Mammary epithelial cell (primary cell): ENCODE results near the gene MICAL3.

ENCODE experiments used
- CTCF ChIP-seq, 2 donors: IDR thresholded peaks in 1 of 2; conservative IDR thresholded peaks in 1 of 2; 2 replicates each; pipeline ENCODE4 v1.5.1; 2011 to 2012; ENCODE audit warnings: inconsistent platforms in 2 of 2, low read length in 2 of 2, mild to moderate bottlenecking in 2 of 2, control low read depth in 1 of 2, low read depth in 1 of 2; ENCODE audit not compliant: insufficient read depth in 1 of 2; ENCODE audit errors: extremely low read depth in 1 of 2
- EZH2 ChIP-seq: IDR thresholded peaks from 2 replicates; pipeline ENCODE4 v1.6.1; 2012; ENCODE audit warnings: low read length, inconsistent platforms, borderline replicate concordance

- TF ChIP-seq CTCF (conservative IDR thresholded peaks at IDR 0.05 in 1 of 2, IDR thresholded peaks at IDR 0.05 in 1 of 2; ENCODE audit: extremely low read depth in 1 of 2, insufficient read depth in 1 of 2, low read depth in 1 of 2, low read length in 2 of 2) (no peak), EZH2 (no peak)
Measured at GRCh38 chr22:18000441-18001039, 23.8 kb downstream of the MICAL3 start.
